KOPT-K1 (cell line): Measurements from ENCODE around the gene FAM83D.
"Not testable (repeated sequence)": the region's sequence is repeated elsewhere in the genome, so short reads cannot be mapped to it uniquely, and the experiment has no call there.

Experiments
- H3K27ac ChIP-seq: fragments of 200-600 bp; sonication (generic); 2 replicates; pipeline ENCODE4 v1.5.1; 2016; ENCODE audit warnings: antibody characterized with exemption, mild to moderate bottlenecking, low read depth, low read length; ENCODE audit not compliant: poor library complexity, severe bottlenecking
- H3K36me3 ChIP-seq: fragments of 200-600 bp; sonication (generic); 2 replicates; pipeline ENCODE4 v1.5.1; 2017; ENCODE audit warnings: antibody characterized with exemption, mild to moderate bottlenecking, low read length, moderate library complexity; ENCODE audit not compliant: insufficient read depth
- H3K9me3 ChIP-seq: fragments of 200-600 bp; sonication (generic); 2 replicates; pipeline ENCODE4 v1.5.1; 2017; ENCODE audit warnings: antibody characterized with exemption, low read length, mild to moderate bottlenecking; ENCODE audit not compliant: insufficient read depth, poor library complexity, severe bottlenecking

The FAM83D gene

GRCh38 chr20:38986663-38987062 is 60.4 kb downstream of the FAM83D start:
- peaks cover 80% of the 10 kb centered on the region for H3K36me3 ChIP-seq
- H3K9me3 ChIP-seq = no peaks in the 10 kb centered on the region
- no peak overlapping the region for H3K27ac ChIP-seq

GRCh38 chr20:38987777-38988176 is 61.6 kb downstream of the FAM83D start:
- peaks cover 85% of the 10 kb centered on the region for H3K36me3 ChIP-seq
- H3K9me3 ChIP-seq = no peaks in the 10 kb centered on the region
- no peak overlapping the region for H3K27ac ChIP-seq

DNA sequence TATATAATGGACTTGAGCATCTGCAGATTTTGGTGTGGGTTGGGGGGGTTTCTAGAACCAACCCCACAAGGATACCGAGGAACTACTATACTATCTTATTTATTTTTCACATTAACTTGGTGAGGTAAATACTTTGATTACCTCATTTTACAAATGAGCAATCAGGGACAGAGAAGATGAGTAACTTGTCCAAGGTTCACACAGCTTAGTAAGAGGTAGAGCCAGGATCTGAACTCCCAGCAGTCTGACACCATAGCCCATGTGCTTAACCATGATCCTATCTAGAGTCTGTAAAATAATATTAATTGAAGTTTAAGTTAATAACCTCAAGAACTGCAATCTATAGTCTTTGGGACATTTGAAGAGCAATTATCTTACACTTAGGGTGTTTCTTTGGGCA is 64.5 kb downstream of the FAM83D start:
- H3K36me3 ChIP-seq = peaks cover 80% of the 10 kb centered on the region
- H3K27ac ChIP-seq = no peak overlapping the region
- no peaks in the 10 kb centered on the region for H3K9me3 ChIP-seq

DNA sequence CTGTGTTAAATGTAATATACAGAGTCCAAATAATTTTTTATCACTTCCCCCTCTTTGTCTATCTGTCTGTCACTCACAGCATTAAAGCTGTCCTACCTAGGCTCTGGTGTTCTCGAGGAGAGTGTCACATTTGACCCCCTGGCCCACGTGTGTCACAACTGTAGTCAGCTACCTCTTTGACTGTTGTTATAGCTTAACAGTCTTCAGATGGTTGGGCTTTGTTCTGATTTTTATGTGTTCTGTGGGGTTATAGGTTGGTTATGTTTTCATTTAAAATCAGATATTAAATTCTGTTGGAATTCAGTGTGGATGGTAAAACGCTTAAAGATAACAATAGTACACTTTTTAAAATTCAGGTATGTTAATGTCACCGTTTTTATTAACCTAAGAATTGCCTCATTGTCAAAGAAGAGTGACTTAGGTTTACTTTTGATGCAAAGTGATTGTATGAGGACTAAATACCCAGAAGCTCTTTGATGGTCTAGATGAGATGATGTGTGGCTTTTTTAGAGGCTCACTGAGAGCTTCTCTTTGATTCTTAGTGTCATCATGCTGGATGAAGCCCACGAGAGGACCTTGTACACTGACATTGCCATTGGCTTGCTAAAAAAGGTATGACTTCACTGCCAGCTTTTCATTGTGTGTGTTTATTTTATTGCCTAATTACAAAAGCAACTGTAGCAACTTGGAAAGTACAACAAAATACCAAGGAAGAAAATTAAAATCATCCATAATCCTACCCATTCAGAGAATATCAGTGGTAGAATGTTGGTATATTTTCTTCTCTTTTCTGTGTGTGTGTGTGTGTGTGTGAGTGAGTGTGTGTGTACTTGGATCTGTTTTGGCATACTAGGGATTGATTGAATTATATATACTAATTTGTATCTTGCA is 65.8 kb downstream of the FAM83D start:
- H3K27ac ChIP-seq = no peak overlapping the region
- peaks cover 82% of the 10 kb centered on the region for H3K36me3 ChIP-seq
- H3K9me3 ChIP-seq = no peaks in the 10 kb centered on the region

DNA sequence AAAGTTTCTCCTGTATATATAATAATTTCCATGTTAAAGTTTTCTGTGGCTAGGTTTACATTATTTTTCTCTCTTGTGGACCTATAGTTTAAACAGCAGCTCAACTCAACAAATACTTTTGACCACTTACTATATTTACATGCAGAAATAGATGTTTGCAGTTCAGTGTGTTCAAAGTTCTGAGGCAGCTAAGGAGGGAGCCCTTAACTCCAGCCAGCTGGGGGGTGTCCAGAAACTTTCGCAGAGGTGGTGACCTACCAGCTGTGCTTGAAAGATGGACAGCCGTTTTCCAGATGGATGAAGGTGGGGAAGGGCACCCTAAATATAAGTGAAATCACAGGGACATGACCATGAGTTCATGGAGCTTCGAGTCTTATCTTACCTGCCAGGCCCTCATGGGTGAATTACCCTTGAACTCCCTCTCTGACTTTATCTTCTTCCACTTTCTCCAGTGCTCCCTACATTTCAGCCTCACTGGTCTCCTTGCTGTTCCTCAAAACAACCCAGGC is 69.4 kb downstream of the FAM83D start:
- Histone ChIP-seq H3K36me3 (peaks cover 79% of the 10 kb centered on the region), H3K9me3 (no peaks in the 10 kb centered on the region), H3K27ac (no peak overlapping the region)

GRCh38 chr20:38996866-38997265 is 70.6 kb downstream of the FAM83D start:
- peaks cover 79% of the 10 kb centered on the region for H3K36me3 ChIP-seq
- not testable (repeated sequence) for H3K27ac ChIP-seq, H3K9me3 ChIP-seq

- Histone ChIP-seq H3K27ac (no peak overlapping the region), H3K9me3 (no peaks in the 10 kb centered on the region), H3K36me3 (peaks cover 79% of the 10 kb centered on the region)
Observed at GRCh38 chr20:38997622-38998021, 71.4 kb downstream of the FAM83D start.

DNA sequence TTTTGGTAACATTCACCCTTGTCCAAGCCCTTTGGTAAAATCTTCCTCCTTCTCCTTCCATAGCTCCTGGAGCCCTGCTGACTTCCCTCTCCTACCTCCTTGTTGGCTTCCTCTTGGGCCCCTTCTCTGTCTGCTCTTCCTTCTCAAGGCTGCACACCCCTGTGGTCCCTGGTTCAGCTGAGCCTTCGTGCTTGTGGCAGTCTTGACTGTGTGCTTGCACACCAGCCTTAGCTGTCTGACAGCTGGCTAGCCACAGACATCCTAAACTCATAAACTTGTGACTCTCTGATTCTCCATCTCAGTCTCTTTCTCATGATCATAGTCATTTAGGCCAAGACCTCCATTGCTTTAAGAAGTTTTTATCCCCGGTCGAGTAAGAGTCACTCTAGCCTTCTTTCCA is 73.0 kb downstream of the FAM83D start:
- no peak overlapping the region for H3K27ac ChIP-seq

DNA sequence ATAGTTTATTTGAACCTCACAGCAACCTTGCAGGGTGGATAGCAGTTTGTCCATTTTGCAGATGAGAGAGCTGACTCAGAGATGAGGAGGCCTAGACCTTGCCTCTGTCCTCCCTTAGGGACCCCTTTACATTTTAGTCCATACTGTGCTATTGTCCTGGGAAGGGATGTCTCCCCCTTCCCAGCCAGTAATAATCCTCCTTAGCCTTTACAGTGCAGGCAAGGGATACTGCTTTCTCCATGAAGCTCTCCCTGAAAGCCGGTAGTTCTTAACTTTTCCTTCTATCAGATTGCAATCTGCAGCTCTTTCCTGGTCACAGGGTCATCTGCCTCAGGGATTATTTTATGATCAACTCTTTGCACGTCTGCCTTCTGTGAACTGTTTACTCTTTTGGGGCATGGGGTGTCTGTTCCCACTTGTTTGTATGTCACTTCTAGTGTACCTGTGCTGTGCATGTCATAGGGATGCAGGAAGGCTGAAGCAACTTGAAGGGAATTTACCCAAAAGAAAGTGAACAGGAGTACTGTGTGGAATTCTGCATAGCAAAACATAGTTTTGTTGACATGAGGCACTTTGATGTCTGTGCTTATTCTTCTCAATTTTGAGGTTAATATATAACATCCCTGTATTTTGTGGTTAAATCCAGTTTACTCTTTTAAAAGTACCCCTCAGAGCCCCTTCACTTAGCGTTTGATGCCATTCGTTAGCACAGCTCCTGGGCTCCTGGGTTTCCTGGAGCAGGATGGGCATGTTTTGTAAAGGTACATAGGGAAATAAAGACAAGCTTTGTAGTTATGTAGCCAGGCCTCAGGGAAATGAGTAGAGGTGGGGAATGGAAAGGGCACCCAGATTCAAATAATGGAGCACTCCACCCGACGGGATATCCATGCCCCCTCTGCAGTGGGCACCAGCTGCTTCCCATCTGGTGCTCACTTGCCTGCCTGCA is 74.0 kb downstream of the FAM83D start:
- Histone ChIP-seq H3K9me3 (no peaks in the 10 kb centered on the region), H3K27ac (no peak overlapping the region), H3K36me3 (peaks cover 84% of the 10 kb centered on the region)

More for the DNA sequence above, 73.0 kb downstream of the FAM83D start:
- H3K9me3 ChIP-seq = no peaks in the 10 kb centered on the region
- peaks cover 85% of the 10 kb centered on the region for H3K36me3 ChIP-seq
